K562 (cell line): Measurements from ENCODE around the gene SLC35B4. TPM values are rescaled to one million over a fixed set of nuclear protein-coding genes. Genes with fewer than 3 reads are reported as not detected.

Experiments
- ARNT ChIP-seq, 2 experiments: fragments of 450-650 bp; IDR thresholded peaks; 2 replicates each; pipeline ENCODE4 v1.6.1; 2016; ENCODE audit warnings: mild to moderate bottlenecking in 1 of 2
- CEBPG ChIP-seq, 3 experiments: fragments of 200-800 bp in 1 of 3; sonication (Bioruptor generic) in 1 of 3; sonication (generic) in 1 of 3; formaldehyde crosslinking in 1 of 3; IDR thresholded peaks in 2 of 3; conservative IDR thresholded peaks in 1 of 3; 2 replicates each; pipeline versions ENCODE4 v1.6.1 to v1.8.0; 2016 to 2022; ENCODE audit warnings: missing compliant biosample characterization in 2 of 3, missing genetic modification characterization in 2 of 3, mild to moderate bottlenecking in 1 of 3, missing genetic modification reagents in 1 of 3
- E2F4 ChIP-seq: sonication (generic); formaldehyde crosslinking; IDR thresholded peaks from 2 replicates; pipeline ENCODE4 v1.8.0; 2022; ENCODE audit warnings: mild to moderate bottlenecking, low read depth, missing genetic modification reagents
- HDAC6 ChIP-seq: IDR thresholded peaks from 2 replicates; pipeline ENCODE4 v1.6.1; 2012; ENCODE audit warnings: low read depth, mild to moderate bottlenecking, control low read depth, inconsistent platforms, low read length, moderate library complexity
- HIVEP1 ChIP-seq: fragments of 250-450 bp; sonication (Bioruptor Pico); IDR thresholded peaks from 2 replicates; pipeline ENCODE4 v1.4.0; 2020; ENCODE audit warnings: mild to moderate bottlenecking
- JUNB ChIP-seq: fragments of 450-650 bp; formaldehyde crosslinking; conservative IDR thresholded peaks from 2 replicates; pipeline ENCODE4 v1.4.0; 2020; ENCODE audit warnings: mild to moderate bottlenecking
- MGA ChIP-seq: fragments of 450-650 bp; IDR thresholded peaks from 2 replicates; pipeline ENCODE4 v1.6.1; 2016; ENCODE audit warnings: mild to moderate bottlenecking, moderate library complexity
- PBX2 ChIP-seq, 2 experiments: IDR thresholded peaks in 1 of 2; conservative IDR thresholded peaks in 1 of 2; 2 replicates each; pipeline ENCODE4 v1.6.1; 2016; ENCODE audit warnings: low read depth in 2 of 2, mild to moderate bottlenecking in 1 of 2, missing compliant biosample characterization in 1 of 2, missing genetic modification characterization in 1 of 2, moderate library complexity in 1 of 2
- SAP30 ChIP-seq: fragments of 200-600 bp; sonication (generic); IDR thresholded peaks from 2 replicates; pipeline ENCODE4 v1.6.1; 2012; ENCODE audit warnings: borderline replicate concordance, low read depth, mild to moderate bottlenecking, moderate library complexity, low read length, control low read depth, inconsistent platforms; ENCODE audit not compliant: insufficient read depth, poor library complexity, severe bottlenecking
- ZNF347 ChIP-seq: fragments of 450-650 bp; formaldehyde crosslinking; IDR thresholded peaks from 2 replicates; pipeline ENCODE4 v1.4.0; 2020; ENCODE audit warnings: low read depth, mild to moderate bottlenecking, moderate library complexity
- polyA plus RNA-seq, 8 experiments: library from polyadenylated mRNA; depleted of rRNA in 4 of 8; stranded (reverse) in 5 of 8; unstranded in 3 of 8; fragments of >200 nt; fragmentation: Nextera tagmentation in 2 of 8; fragmentation: Illumina TruSeq in 1 of 8; extraction: Ambion mirVana in 2 of 8; extraction: Trizol in 1 of 8; gene quantifications; 2 replicates each; pipeline versions ENCODE4 v1.2.1 to v1.2.3, GENCODE V29; 2011 to 2014; ENCODE audit warnings: inconsistent platforms in 1 of 8, missing spikeins in 1 of 8
- total RNA-seq, 7 experiments: library from RNA; depleted of rRNA in 6 of 7; stranded (reverse); fragments of >200 nt in 6 of 7; fragmentation: Illumina TruSeq in 2 of 7; extraction: Trizol in 2 of 7; gene quantifications; 2 replicates each; pipeline versions ENCODE4 v1.2.1 to v1.2.3, GENCODE V29; 2011 to 2021; ENCODE audit warnings: low replicate concordance in 1 of 7

The SLC35B4 gene
- total and polyA plus RNA-seq, 9 of the 15 experiments (the other 6 are each of a cell fraction or from before 2014, with no cell fraction given): 6.1 to 34.9 (median 17.6) TPM

GRCh38 chr7:134359787-134360432, 43.2 kb upstream of the SLC35B4 start (continued):
- TF ChIP-seq PBX2 (CRISPR knock-in tag; IDR thresholded peaks at IDR 0.05; ENCODE audit: low read depth) (no peak), PBX2 (tag; conservative IDR thresholded peaks at IDR 0.05; ENCODE audit: low read depth) (no peak), CEBPG (CRISPR knock-in tag; IDR thresholded peaks at IDR 0.05) (no peak), CEBPG (tag; conservative IDR thresholded peaks at IDR 0.05 in 1 of 2, IDR thresholded peaks at IDR 0.05 in 1 of 2) (no peak), ZNF347 (CRISPR knock-in tag) (no peak), JUNB (CRISPR knock-in tag) (no peak), ARNT (IDR thresholded peaks at IDR 0.05) (no peak), SAP30 (no peak), E2F4 (no peak), HIVEP1 (CRISPR knock-in tag) (peak; percentile 60; the same call in 1 of the 2 replicates), HDAC6 (no peak), MGA (peak; percentile 25; the same call in 1 of the 2 replicates)
